ENCODE measurements around the gene IL1F10. TPM values are rescaled to one million over a fixed set of nuclear protein-coding genes. Genes with fewer than 3 reads are reported as not detected.

The IL1F10 gene
- total and polyA plus RNA-seq, 4 donors: not detected

- H3K4me3 ChIP-seq (ENCODE audit: low read depth in 1 of 3, low read length in 3 of 3): no peak overlapping the region
- H3K9me3 ChIP-seq (ENCODE audit: control insufficient read depth in 4 of 4, low read length in 3 of 4): peaks cover 0 to 4% (median 0%) of the 10 kb centered on the region in 4 donors
- 85% methylated on average over 1 of the region's 1 CpG for WGBS
- H3K4me1 ChIP-seq (ENCODE audit: control insufficient read depth in 4 of 4, insufficient read depth in 4 of 4, low read length in 3 of 4): no peaks in the 10 kb centered on the region
- H3K9ac ChIP-seq (ENCODE audit: low read depth in 1 of 2, low read length in 2 of 2): no peak overlapping the region
- H3K27ac ChIP-seq (ENCODE audit: low read depth in 1 of 2, low read length in 2 of 2): no peak overlapping the region
- DNase-seq (ENCODE audit: low spot score): no peak
- no peaks in the 10 kb centered on the region for H3K36me3 ChIP-seq (ENCODE audit: control insufficient read depth in 4 of 4, insufficient read depth in 3 of 4, low read depth in 1 of 4, low read length in 3 of 4)
- H3K27me3 ChIP-seq (ENCODE audit: control insufficient read depth in 4 of 4, insufficient read depth in 4 of 4, low read length in 3 of 4): no peaks in the 10 kb centered on the region
- no peak for TF ChIP-seq EGR1 (IDR thresholded peaks at IDR 0.05; ENCODE audit: low read depth in 2 of 2)
- TF ChIP-seq FOXA2 (IDR thresholded peaks at IDR 0.05): no peak
- TF ChIP-seq TAF1 (conservative IDR thresholded peaks at IDR 0.05): no peak
- no peak for TF ChIP-seq REST (IDR thresholded peaks at IDR 0.05)
- TF ChIP-seq CTCF (IDR thresholded peaks at IDR 0.05; ENCODE audit: low read depth, low read length, missing input control): no peak
- no peak for TF ChIP-seq NR2F2 (IDR thresholded peaks at IDR 0.05)
- TF ChIP-seq HNF4A (conservative IDR thresholded peaks at IDR 0.05): no peak
- no peak for TF ChIP-seq SP1 (IDR thresholded peaks at IDR 0.05)
- no peak for TF ChIP-seq ZBTB33 (IDR thresholded peaks at IDR 0.05)
- TF ChIP-seq YY1 (IDR thresholded peaks at IDR 0.05): no peak
Observed at GRCh38 chr2:113064898-113065297, 2.9 kb upstream of the IL1F10 start.

- WGBS: 86% methylated on average over 2 of the region's 2 CpGs
- Histone ChIP-seq H3K27ac (ENCODE audit: low read depth in 1 of 2, low read length in 2 of 2) (no peak overlapping the region), H3K36me3 (ENCODE audit: control insufficient read depth in 4 of 4, insufficient read depth in 3 of 4, low read depth in 1 of 4, low read length in 3 of 4) (no peaks in the 10 kb centered on the region), H3K9me3 (ENCODE audit: control insufficient read depth in 4 of 4, low read length in 3 of 4) (peaks cover 0 to 4% (median 0%) of the 10 kb centered on the region in 4 donors), H3K9ac (ENCODE audit: low read depth in 1 of 2, low read length in 2 of 2) (no peak overlapping the region), H3K4me3 (ENCODE audit: low read depth in 1 of 3, low read length in 3 of 3) (no peak overlapping the region), H3K4me1 (ENCODE audit: control insufficient read depth in 4 of 4, insufficient read depth in 4 of 4, low read length in 3 of 4) (no peaks in the 10 kb centered on the region), H3K27me3 (ENCODE audit: control insufficient read depth in 4 of 4, insufficient read depth in 4 of 4, low read length in 3 of 4) (no peaks in the 10 kb centered on the region)
- no peak for DNase-seq (ENCODE audit: low spot score)
- TF ChIP-seq CTCF (IDR thresholded peaks at IDR 0.05; ENCODE audit: low read depth, low read length, missing input control): no peak
- TF ChIP-seq REST (IDR thresholded peaks at IDR 0.05): no peak
- TF ChIP-seq TAF1 (conservative IDR thresholded peaks at IDR 0.05): no peak
- TF ChIP-seq FOXA2 (IDR thresholded peaks at IDR 0.05): no peak
- TF ChIP-seq RXRA (IDR thresholded peaks at IDR 0.05): no peak
- no peak for TF ChIP-seq FOXA1 (IDR thresholded peaks at IDR 0.05)
- TF ChIP-seq RAD21 (IDR thresholded peaks at IDR 0.05): no peak
- TF ChIP-seq HNF4A (conservative IDR thresholded peaks at IDR 0.05): no peak
- TF ChIP-seq JUND (IDR thresholded peaks at IDR 0.05): no peak
- no peak for TF ChIP-seq SP1 (IDR thresholded peaks at IDR 0.05)
- no peak for TF ChIP-seq ZBTB33 (IDR thresholded peaks at IDR 0.05)
- TF ChIP-seq GABPA (IDR thresholded peaks at IDR 0.05 in 1 of 2, conservative IDR thresholded peaks at IDR 0.05 in 1 of 2): no peak
- no peak for TF ChIP-seq HNF4G (IDR thresholded peaks at IDR 0.05)
- no peak for TF ChIP-seq NR2F2 (IDR thresholded peaks at IDR 0.05)
Observed at GRCh38 chr2:113068249-113068648, 479 bp downstream of the IL1F10 start.

Measured in liver (tissue), 9 donors.